Activated naive CD4-positive, alpha-beta T cell treated with anti-CD3 and anti-CD28 coated beads, Interleukin-2, amount 50 U/mL, for 24 hours (primary cell): Measurements from ENCODE around the gene FAM53B.

Source experiments
- H3K27ac Mint-ChIP-seq: one replicate; pipeline ENCODE4 v1.8.0; 2021; ENCODE audit warnings: mild to moderate bottlenecking, mixed read lengths
- H3K27me3 Mint-ChIP-seq: one replicate; pipeline ENCODE4 v1.8.0; 2021; ENCODE audit warnings: mixed read lengths
- H3K36me3 Mint-ChIP-seq: one replicate; pipeline ENCODE4 v1.8.0; 2021; ENCODE audit warnings: mixed read lengths
- H3K4me1 Mint-ChIP-seq: one replicate; pipeline ENCODE4 v1.8.0; 2021; ENCODE audit warnings: mixed read lengths
- H3K4me3 Mint-ChIP-seq: one replicate; pipeline ENCODE4 v1.8.0; 2021; ENCODE audit warnings: mild to moderate bottlenecking, mixed read lengths
- H3K9me3 Mint-ChIP-seq: one replicate; pipeline ENCODE4 v1.8.0; 2021; ENCODE audit warnings: mixed read lengths

Gene FAM53B

DNA sequence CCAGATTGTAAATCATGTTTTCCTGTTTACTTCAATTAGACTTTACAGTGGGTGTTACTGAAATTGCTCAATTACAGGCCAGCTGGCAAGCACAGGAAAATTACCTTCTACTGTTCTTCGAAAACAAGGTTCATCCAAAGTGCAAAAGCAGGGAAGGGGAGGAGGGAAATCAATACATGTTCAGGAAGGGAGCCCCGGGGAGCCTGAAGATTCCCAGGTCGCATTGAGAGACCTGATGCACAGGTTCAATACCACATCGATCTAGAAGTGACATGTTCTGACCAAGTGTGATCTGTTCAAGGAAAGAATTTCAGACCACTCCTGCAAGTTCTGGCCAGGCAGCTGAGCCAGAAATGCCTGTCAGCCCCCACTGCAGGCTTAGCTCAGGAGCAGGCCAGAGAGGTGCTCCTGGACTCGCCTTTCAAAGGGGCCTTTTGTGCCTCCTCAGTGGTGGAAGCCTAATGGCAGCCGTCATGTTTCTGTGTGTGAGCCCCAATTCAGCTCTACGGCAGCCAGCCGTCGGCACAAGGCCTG lies 35.9 kb downstream of the FAM53B start:
- Mint-ChIP-seq H3K27ac (no peak overlapping the region), H3K9me3 (no peaks in the 10 kb centered on the region), H3K27me3 (no peaks in the 10 kb centered on the region), H3K4me3 (no peak overlapping the region), H3K36me3 (peaks cover 2% of the 10 kb centered on the region), H3K4me1 (peaks cover 93% of the 10 kb centered on the region)

DNA sequence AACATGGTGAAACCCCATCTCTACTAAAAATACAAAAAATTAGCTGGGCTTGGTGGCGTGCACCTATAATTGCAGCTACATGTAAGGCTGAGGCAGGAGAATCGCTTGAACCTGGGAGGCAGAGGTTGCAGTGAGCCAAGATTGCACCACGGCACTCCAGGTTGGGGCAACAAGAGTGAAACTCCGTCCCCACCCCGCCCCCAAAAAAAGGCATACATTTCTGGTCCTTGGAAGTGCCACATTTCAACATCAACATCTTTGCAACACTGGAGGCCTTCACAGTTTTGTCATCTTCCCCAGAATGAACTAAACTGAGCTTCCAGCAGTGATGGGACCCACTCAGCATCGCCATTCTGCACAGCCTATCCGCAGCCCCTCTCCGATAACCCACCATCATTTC lies 36.6 kb downstream of the FAM53B start:
- Mint-ChIP-seq H3K9me3 (no peaks in the 10 kb centered on the region), H3K4me3 (no peak overlapping the region), H3K27me3 (no peaks in the 10 kb centered on the region)

DNA sequence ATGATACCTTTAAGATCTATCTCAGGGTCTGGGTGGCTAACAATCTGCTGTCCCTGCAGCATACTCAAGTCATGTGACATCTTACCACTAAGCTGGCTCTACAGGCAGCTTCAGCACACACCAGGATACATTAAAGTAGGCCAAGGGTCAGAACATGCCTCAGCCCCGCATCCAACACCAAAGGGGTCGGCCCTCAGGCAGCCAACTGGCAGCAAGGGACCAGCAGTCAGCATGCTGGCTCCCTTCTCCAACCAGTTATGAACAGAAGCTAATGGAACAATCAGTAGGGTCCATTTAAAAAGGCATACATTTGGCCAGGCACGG lies 37.1 kb downstream of the FAM53B start:
- Mint-ChIP-seq H3K9me3 (no peaks in the 10 kb centered on the region), H3K27ac (no peak overlapping the region), H3K36me3 (peaks cover 2% of the 10 kb centered on the region), H3K4me3 (no peak overlapping the region), H3K27me3 (no peaks in the 10 kb centered on the region), H3K4me1 (peaks cover 94% of the 10 kb centered on the region)

More for the DNA sequence above, 36.6 kb downstream of the FAM53B start:
- Mint-ChIP-seq H3K4me1 (peaks cover 93% of the 10 kb centered on the region), H3K36me3 (peaks cover 2% of the 10 kb centered on the region), H3K27ac (no peak overlapping the region)

DNA sequence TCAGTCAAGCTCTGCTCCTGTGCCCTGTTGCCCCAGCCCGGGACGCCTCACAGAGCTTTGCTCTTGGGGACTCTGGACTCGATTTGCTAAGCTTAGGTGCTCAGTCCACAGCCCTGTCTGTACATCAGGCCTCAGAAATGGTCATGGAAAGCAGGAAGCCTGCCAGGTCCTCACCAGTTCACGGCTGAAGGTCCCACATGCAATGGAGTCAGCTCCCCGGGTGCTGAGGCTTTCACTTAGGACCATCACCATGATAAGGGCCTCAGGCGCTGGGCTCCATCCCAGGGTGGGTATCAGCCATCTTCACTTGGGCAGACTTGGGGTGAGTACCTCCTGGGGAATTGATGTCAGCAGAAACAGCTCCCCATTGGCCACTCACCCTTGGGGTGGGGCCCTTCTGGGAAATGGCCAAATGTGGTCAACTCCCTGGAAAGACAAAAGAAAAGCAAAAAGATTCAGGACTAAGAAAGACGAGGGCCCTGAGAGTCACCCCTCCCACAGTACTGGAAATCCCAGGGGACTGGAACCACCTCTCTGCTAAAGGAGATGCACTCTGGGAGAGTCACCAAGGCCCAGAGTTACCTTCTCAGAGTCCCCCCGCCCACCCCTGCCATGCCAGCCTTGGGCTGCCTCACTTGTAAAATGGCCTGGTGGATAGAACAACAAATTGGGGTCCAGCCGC lies 37.6 kb downstream of the FAM53B start:
- Mint-ChIP-seq H3K4me3 (no peak overlapping the region), H3K36me3 (peaks cover 2% of the 10 kb centered on the region), H3K9me3 (no peaks in the 10 kb centered on the region), H3K27me3 (no peaks in the 10 kb centered on the region), H3K4me1 (peaks cover 97% of the 10 kb centered on the region), H3K27ac (peak overlapping the region; percentile 30)

DNA sequence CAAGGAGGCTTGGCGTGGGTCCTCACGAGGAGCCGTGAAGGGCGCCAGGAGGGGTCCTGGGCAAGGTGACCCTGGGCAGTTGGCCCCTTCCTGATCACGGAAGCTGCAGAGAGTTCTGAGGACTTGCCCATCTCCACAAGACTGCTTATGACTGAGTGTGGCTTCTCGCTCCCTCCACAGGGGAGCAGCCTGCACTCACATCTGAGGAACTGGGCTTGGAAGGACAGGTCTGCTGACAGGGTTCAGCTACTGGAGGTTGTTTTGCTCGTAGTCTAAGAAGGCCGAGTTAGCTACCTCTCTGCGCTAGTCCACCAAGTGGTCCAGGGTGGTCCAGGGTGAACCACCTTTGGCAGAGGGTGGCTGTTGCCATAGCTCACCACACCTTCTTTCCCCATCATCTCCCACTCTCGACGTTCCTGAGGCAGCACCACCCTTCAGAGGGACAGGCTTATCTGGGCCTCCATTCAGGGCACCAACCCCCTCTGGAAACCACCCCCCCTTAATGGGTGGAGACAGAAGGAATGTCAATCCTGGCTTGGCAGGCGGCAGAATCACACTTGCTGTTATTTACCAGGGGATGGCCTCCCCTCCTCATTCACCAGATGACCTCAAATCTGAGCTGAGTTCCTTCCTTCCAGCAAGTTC lies 38.2 kb downstream of the FAM53B start:
- Mint-ChIP-seq H3K27me3 (no peaks in the 10 kb centered on the region), H3K4me1 (peaks cover 97% of the 10 kb centered on the region), H3K9me3 (no peaks in the 10 kb centered on the region), H3K36me3 (peaks cover 2% of the 10 kb centered on the region), H3K4me3 (no peak overlapping the region), H3K27ac (no peak overlapping the region)

- Mint-ChIP-seq H3K9me3 (no peaks in the 10 kb centered on the region), H3K4me1 (peaks cover 97% of the 10 kb centered on the region), H3K4me3 (no peak overlapping the region), H3K27me3 (no peaks in the 10 kb centered on the region), H3K36me3 (peaks cover 2% of the 10 kb centered on the region), H3K27ac (peak overlapping the region; percentile 53)
Observed at GRCh38 chr10:124705381-124705740, 38.8 kb downstream of the FAM53B start.

DNA sequence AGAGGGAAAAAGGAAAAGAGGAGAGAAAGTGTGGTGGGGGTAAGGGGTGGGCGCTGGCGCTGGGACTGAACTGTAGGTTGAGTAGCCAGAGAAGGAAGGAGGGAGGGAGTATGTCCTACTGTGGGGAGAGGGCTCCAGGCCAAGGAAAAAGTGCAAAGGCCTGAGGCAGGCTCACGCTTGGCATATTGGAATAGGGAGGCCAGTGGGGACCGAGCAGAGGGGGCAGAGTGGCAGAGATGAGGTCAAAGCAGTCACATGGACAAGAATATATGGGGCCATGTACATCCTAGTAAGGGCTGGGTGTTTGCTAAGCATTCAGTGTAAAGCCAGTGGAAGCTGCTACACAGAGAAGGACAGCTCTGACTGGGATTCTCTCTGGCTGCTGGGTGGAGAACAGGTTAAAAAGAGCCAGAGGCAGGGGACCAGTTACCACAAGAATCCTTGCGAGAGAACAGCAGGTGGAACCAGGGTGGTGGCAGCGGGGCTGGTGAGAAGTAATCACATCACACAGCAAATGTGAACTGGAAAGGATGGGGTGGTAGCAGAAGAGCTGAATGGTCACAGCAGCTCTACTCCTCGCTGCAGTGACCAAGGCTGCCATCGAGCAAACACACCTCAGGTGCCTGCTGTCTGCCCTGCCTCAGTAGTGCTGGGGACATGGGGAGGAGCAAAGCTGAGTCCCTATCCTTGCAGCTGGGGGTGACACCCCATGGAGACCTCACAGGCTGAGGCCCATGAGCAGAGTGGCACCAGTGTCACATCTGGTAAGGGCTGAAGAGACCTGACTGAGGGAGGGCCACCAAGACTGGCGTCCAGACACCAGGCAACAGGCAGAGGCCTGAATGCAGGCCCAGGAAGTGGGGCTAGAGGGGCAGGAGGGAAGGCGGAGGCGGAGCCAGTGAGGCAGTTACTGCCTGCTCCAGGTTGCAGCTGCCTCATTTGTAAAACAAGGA lies 39.5 kb downstream of the FAM53B start:
- H3K4me1 Mint-ChIP-seq: peaks cover 97% of the 10 kb centered on the region
- no peaks in the 10 kb centered on the region for H3K9me3 Mint-ChIP-seq
- H3K27ac Mint-ChIP-seq: peak overlapping the region; percentile 88
- peaks cover 4% of the 10 kb centered on the region for H3K36me3 Mint-ChIP-seq
- H3K4me3 Mint-ChIP-seq: peak overlapping the region; percentile 11
- H3K27me3 Mint-ChIP-seq: no peaks in the 10 kb centered on the region

DNA sequence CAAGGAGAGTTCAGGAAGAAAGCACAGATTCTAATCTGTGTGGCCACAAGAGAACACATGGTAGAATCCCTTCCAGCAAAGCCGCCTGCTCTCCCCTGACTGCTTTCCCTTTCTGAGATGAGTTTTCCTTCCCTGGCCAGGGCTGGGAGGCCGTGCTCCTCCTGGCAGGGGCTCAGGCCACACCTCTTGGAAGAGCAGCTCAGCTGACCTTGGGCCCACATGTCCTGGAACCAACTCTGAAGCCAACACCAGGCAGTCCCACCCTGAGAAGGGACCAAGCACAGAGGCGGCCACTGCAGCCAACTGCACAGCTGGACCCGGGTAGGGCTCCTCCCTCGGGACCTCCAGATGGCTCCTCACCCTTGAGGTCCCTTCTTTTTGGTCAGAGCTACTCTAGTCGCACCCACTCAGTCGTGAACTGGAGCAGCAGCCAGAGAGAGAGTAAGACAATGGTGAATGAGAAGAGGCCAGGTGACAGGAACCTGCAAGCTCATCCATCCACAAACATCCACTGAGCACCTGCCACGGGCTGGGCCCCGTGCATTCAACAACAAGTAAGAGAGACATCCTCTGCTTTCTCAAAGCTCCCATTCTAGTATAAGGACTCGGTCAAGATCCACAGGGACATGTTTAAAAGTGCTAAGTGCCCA lies 40.3 kb downstream of the FAM53B start:
- no peaks in the 10 kb centered on the region for H3K27me3 Mint-ChIP-seq
- peaks cover 4% of the 10 kb centered on the region for H3K36me3 Mint-ChIP-seq
- H3K4me3 Mint-ChIP-seq: no peak overlapping the region
- H3K9me3 Mint-ChIP-seq: no peaks in the 10 kb centered on the region
- H3K4me1 Mint-ChIP-seq: peaks cover 97% of the 10 kb centered on the region
- peak overlapping the region; percentile 48 for H3K27ac Mint-ChIP-seq

GRCh38 chr10:124703372-124703771 lies 40.8 kb downstream of the FAM53B start:
- Mint-ChIP-seq H3K9me3 (no peaks in the 10 kb centered on the region), H3K36me3 (peaks cover 4% of the 10 kb centered on the region), H3K27me3 (no peaks in the 10 kb centered on the region), H3K4me3 (no peak overlapping the region), H3K27ac (peak overlapping the region; percentile 68), H3K4me1 (peaks cover 97% of the 10 kb centered on the region)

DNA sequence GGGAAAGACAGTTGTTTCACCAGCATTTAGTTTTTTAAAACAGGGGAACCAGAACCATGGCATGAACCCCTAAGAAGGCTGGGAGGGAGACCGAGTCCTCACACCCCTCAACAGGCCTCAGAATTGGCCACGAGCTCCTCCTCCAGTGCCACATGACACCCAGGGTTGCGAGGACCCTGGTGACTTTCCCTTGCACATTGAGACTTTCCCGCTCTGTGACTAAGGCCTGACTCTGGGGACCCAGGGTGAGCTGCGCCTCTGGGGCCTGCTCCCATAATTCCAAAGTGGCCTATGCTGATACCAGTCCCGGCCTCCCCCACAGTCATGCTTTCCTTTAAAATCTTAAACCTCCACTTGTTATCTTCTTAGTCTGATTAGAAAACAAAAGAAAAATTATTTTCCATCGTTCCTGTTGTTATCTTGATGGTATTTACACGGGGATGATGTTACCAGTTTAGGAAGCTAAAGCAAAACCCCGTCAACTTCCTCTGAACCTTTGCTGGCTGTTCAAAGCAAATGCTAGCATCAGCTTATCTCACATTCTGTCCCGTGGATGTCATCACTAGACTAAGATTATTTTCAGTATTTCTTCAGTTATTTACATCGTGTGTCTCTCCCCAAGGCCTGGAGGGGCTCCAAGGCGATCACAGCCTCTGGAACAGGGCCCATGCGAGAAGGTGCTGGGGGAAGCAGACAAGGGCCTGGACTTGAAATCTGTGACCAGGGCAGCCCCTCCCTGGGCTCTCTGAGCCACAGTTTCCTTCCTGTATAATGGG lies 42.1 kb downstream of the FAM53B start:
- H3K27me3 Mint-ChIP-seq: no peaks in the 10 kb centered on the region
- H3K4me3 Mint-ChIP-seq: peak overlapping the region; percentile 70
- H3K36me3 Mint-ChIP-seq: peaks cover 4% of the 10 kb centered on the region
- H3K27ac Mint-ChIP-seq: peak overlapping the region; percentile 79
- H3K9me3 Mint-ChIP-seq: no peaks in the 10 kb centered on the region
- peaks cover 100% of the 10 kb centered on the region for H3K4me1 Mint-ChIP-seq

DNA sequence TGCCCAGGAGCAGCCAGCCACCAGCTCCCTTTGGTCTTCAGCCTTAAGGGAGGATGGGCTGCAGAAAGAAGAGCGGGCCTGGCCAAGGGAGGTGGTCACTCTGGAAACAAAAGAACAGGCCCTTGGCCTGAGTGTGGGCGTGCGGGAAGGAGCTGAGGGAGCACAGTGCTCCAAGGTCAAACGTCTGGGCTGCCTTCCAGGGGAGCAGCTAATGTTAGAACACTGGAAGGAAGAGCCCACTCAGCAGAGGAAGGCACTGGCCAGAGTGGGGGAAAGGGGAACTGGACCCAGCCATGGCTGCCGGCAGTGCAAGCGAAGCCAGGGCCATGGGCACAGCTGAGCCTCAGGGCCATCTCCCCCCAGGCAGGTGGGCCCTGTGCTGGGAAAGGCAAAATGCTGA lies 42.7 kb downstream of the FAM53B start:
- peaks cover 100% of the 10 kb centered on the region for H3K4me1 Mint-ChIP-seq
- H3K27me3 Mint-ChIP-seq: no peaks in the 10 kb centered on the region
- peaks cover 4% of the 10 kb centered on the region for H3K36me3 Mint-ChIP-seq
- no peaks in the 10 kb centered on the region for H3K9me3 Mint-ChIP-seq
- no peak overlapping the region for H3K4me3 Mint-ChIP-seq
- peak overlapping the region; percentile 86 for H3K27ac Mint-ChIP-seq

DNA sequence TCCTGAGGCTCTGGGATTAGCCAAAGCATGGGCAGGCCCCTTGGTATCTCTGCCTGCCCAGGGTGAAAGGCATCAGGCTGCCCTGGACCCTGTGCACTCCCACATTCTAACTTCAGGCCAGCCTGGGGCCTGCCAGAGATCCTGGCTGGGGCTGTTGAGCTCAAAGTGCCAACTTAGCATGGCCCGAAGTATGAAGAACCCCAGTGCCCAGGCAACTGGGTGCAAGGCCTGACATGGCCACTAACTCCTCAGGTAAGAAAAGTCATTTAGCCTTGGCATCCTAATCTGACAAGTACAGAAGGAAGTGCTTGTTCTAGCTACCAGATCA lies 43.2 kb downstream of the FAM53B start:
- no peaks in the 10 kb centered on the region for H3K9me3 Mint-ChIP-seq
- H3K36me3 Mint-ChIP-seq: peaks cover 4% of the 10 kb centered on the region
- H3K27ac Mint-ChIP-seq: peak overlapping the region; percentile 86
- peaks cover 100% of the 10 kb centered on the region for H3K4me1 Mint-ChIP-seq
- no peak overlapping the region for H3K4me3 Mint-ChIP-seq
- H3K27me3 Mint-ChIP-seq: no peaks in the 10 kb centered on the region

DNA sequence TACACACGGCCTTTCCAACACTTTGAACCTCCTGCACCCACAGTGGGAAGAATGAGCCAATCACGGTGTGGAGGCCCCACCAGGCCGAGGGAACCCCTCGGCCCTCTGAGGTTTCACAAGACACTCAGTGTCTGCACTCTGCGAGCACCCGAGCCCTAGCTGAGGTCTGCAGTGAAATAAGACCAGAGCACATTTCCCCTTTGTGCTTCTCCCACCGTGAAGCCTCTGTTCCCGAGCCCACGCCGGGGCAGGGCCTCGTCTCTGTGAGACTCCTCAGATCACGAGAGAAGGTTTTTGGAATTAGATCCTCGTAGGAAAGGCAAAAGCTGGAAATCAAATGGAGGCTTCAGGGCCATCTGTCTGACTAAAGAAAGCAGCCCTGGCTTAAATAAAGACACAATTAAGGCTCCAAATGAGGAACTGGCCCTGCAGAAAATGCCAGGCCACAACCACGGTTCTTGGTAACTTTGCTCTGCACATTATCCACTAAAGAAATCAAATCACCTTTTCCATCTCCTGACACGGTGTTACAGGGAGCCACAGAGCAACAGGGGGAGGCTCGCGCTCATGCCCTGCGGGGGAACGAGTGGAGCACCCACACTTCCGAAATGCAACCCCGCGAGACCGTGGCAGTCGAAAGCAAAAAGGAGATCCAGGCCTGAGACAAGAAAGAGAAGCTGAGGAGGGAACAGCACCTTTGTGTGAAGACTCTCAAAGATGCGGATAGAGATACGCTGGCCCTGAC lies 43.7 kb downstream of the FAM53B start:
- Mint-ChIP-seq H3K4me3 (no peak overlapping the region), H3K27me3 (no peaks in the 10 kb centered on the region), H3K36me3 (peaks cover 4% of the 10 kb centered on the region), H3K27ac (peak overlapping the region; percentile 24), H3K9me3 (no peaks in the 10 kb centered on the region), H3K4me1 (peaks cover 100% of the 10 kb centered on the region)

GRCh38 chr10:124699471-124700292 lies 44.5 kb downstream of the FAM53B start:
- peaks cover 100% of the 10 kb centered on the region for H3K4me1 Mint-ChIP-seq
- no peaks in the 10 kb centered on the region for H3K9me3 Mint-ChIP-seq
- peaks cover 11% of the 10 kb centered on the region for H3K36me3 Mint-ChIP-seq
- H3K27ac Mint-ChIP-seq: peak overlapping the region; percentile 31
- no peak overlapping the region for H3K4me3 Mint-ChIP-seq
- no peaks in the 10 kb centered on the region for H3K27me3 Mint-ChIP-seq
